H9 (cell line): Measurements from ENCODE around the gene NDRG4. TPM values are rescaled to one million over a fixed set of nuclear protein-coding genes. Genes with fewer than 3 reads are reported as not detected.

Experiments used
- DNase-seq: peaks from one replicate; pipeline ENCODE4 v3.0.0-alpha.2; 2017
- H2AFZ ChIP-seq: one replicate; pipeline ENCODE4 v1.6.1; 2013; ENCODE audit warnings: mild to moderate bottlenecking, low read length, control low read depth, moderate library complexity
- H2AK5ac ChIP-seq: 2 replicates; pipeline ENCODE4 v1.6.1; 2013; ENCODE audit warnings: low read length, control low read depth, mixed read lengths; ENCODE audit not compliant: insufficient read length
- H2BK120ac ChIP-seq: one replicate; pipeline ENCODE4 v1.6.1; 2013; ENCODE audit warnings: low read depth, mild to moderate bottlenecking, low read length, control low read depth, inconsistent platforms; ENCODE audit not compliant: poor library complexity, severe bottlenecking
- H2BK12ac ChIP-seq: 2 replicates; pipeline ENCODE4 v1.6.1; 2013; ENCODE audit warnings: low read length, control low read depth, mixed read lengths, low read depth; ENCODE audit not compliant: insufficient read length
- H2BK15ac ChIP-seq: 2 replicates; pipeline ENCODE4 v1.6.1; 2013; ENCODE audit warnings: low read depth, low read length, control low read depth
- H2BK20ac ChIP-seq: one replicate; pipeline ENCODE4 v1.6.1; 2013; ENCODE audit warnings: low read depth, mild to moderate bottlenecking, low read length, control low read depth, inconsistent platforms; ENCODE audit not compliant: poor library complexity, severe bottlenecking
- H2BK5ac ChIP-seq: 2 replicates; pipeline ENCODE4 v1.6.1; 2013; ENCODE audit warnings: low read length, control low read depth, mixed read lengths; ENCODE audit not compliant: insufficient read length
- H3K14ac ChIP-seq: 2 replicates; pipeline ENCODE4 v1.6.1; 2013; ENCODE audit warnings: low read length, control low read depth; ENCODE audit not compliant: insufficient read depth
- H3K18ac ChIP-seq: 2 replicates; pipeline ENCODE4 v1.6.1; 2013; ENCODE audit warnings: low read depth, mild to moderate bottlenecking, mixed read lengths, low read length, control low read depth; ENCODE audit not compliant: insufficient read length
- H3K23ac ChIP-seq: 2 replicates; pipeline ENCODE4 v1.6.1; 2013; ENCODE audit warnings: low read length, control low read depth, mixed read lengths, low read depth; ENCODE audit not compliant: insufficient read length
- H3K23me2 ChIP-seq: 2 replicates; pipeline ENCODE4 v1.6.1; 2013; ENCODE audit warnings: low read depth, mild to moderate bottlenecking, mixed read lengths, low read length, control low read depth; ENCODE audit not compliant: insufficient read length, poor library complexity, severe bottlenecking
- H3K27ac ChIP-seq: 2 replicates; pipeline ENCODE4 v1.5.1; 2013; ENCODE audit warnings: low read length, control low read depth, mixed read lengths, low read depth; ENCODE audit not compliant: insufficient read length
- H3K27me3 ChIP-seq: 2 replicates; pipeline ENCODE4 v1.6.1; 2013; ENCODE audit warnings: low read length, control low read depth, inconsistent platforms; ENCODE audit not compliant: insufficient read depth
- H3K4ac ChIP-seq: 2 replicates; pipeline ENCODE4 v1.6.1; 2013; ENCODE audit warnings: low read depth, mild to moderate bottlenecking, control low read depth, inconsistent platforms, low read length, moderate library complexity
- H3K4me1 ChIP-seq: 2 replicates; pipeline ENCODE4 v1.6.1; 2013; ENCODE audit warnings: low read length, control low read depth, inconsistent platforms; ENCODE audit not compliant: insufficient read depth
- H3K4me2 ChIP-seq: 2 replicates; pipeline ENCODE4 v1.6.1; 2013; ENCODE audit warnings: low read length, control low read depth, mixed read lengths; ENCODE audit not compliant: insufficient read length, insufficient read depth
- H3K56ac ChIP-seq: 2 replicates; pipeline ENCODE4 v1.6.1; 2013; ENCODE audit warnings: low read depth, mild to moderate bottlenecking, mixed read lengths, low read length, control low read depth; ENCODE audit not compliant: insufficient read length
- H3K79me1 ChIP-seq: 2 replicates; pipeline ENCODE4 v1.6.1; 2013; ENCODE audit warnings: low read depth, mild to moderate bottlenecking, moderate library complexity, low read length, control low read depth, inconsistent platforms; ENCODE audit not compliant: insufficient read depth, poor library complexity, severe bottlenecking
- H3K79me2 ChIP-seq: 2 replicates; pipeline ENCODE4 v1.6.1; 2013; ENCODE audit warnings: low read length, control low read depth, inconsistent platforms; ENCODE audit not compliant: insufficient read depth
- H3K9ac ChIP-seq: 2 replicates; pipeline ENCODE4 v1.6.1; 2013; ENCODE audit warnings: low read length, control low read depth, mixed read lengths; ENCODE audit not compliant: insufficient read length; ENCODE audit errors: extremely low read depth
- H3K9me3 ChIP-seq: one replicate; pipeline ENCODE4 v1.6.1; 2013; ENCODE audit warnings: low read depth, low read length, inconsistent platforms; ENCODE audit not compliant: control insufficient read depth
- H3T11ph ChIP-seq: one replicate; pipeline ENCODE4 v1.6.1; 2013; ENCODE audit warnings: mild to moderate bottlenecking, low read length, control low read depth, inconsistent platforms
- H4K20me1 ChIP-seq: one replicate; pipeline ENCODE4 v1.6.1; 2013; ENCODE audit not compliant: control insufficient read depth, insufficient read length, insufficient read depth
- H4K5ac ChIP-seq: 2 replicates; pipeline ENCODE4 v1.6.1; 2013; ENCODE audit warnings: low read depth, mild to moderate bottlenecking, mixed read lengths, low read length, control low read depth; ENCODE audit not compliant: insufficient read length
- H4K8ac ChIP-seq: replicated peaks from 2 replicates; pipeline ENCODE4 v1.6.1; 2013; ENCODE audit warnings: low read length, control low read depth, mixed read lengths, low read depth; ENCODE audit not compliant: insufficient read length
- H4K91ac ChIP-seq: 2 replicates; pipeline ENCODE4 v1.6.1; 2013; ENCODE audit warnings: low read depth, mild to moderate bottlenecking, moderate library complexity, mixed read lengths, low read length, control low read depth; ENCODE audit not compliant: insufficient read length
- H3K27ac Mint-ChIP-seq, 3 experiments: 2 replicates in 2 of 3; 3 replicates in 1 of 3; pipeline ENCODE4 v1.8.0; 2020 to 2021; ENCODE audit warnings: mixed read lengths in 3 of 3, mild to moderate bottlenecking in 1 of 3, moderate library complexity in 1 of 3
- H3K27me3 Mint-ChIP-seq: 2 replicates; pipeline ENCODE4 v1.8.0; 2021; ENCODE audit warnings: low read depth, mild to moderate bottlenecking, moderate library complexity, mixed read lengths
- H3K36me3 Mint-ChIP-seq, 3 experiments: 2 replicates in 2 of 3; 3 replicates in 1 of 3; pipeline ENCODE4 v1.8.0; 2020 to 2021; ENCODE audit warnings: low read depth in 3 of 3, mixed read lengths in 3 of 3; ENCODE audit not compliant: insufficient read depth in 1 of 3
- H3K4me1 Mint-ChIP-seq, 2 experiments: 2 replicates each; pipeline ENCODE4 v1.8.0; 2020; ENCODE audit warnings: mixed read lengths in 2 of 2
- H3K4me3 Mint-ChIP-seq, 2 experiments: 2 replicates in 1 of 2; 3 replicates in 1 of 2; pipeline ENCODE4 v1.8.0; 2020 to 2021; ENCODE audit warnings: mild to moderate bottlenecking in 2 of 2, mixed read lengths in 2 of 2, moderate library complexity in 1 of 2
- H3K9me3 Mint-ChIP-seq, 2 experiments: 2 replicates in 1 of 2; 3 replicates in 1 of 2; pipeline ENCODE4 v1.8.0; 2020; ENCODE audit warnings: mild to moderate bottlenecking in 2 of 2, mixed read lengths in 2 of 2, moderate library complexity in 1 of 2
- WGBS: extraction: QIAGEN DNeasy Blood & Tissue Kit; methylation state at CpG from one replicate; pipeline ENCODE4 v1.1.7; 2013; ENCODE audit warnings: missing lambda C conversion rate, low lambda C conversion rate, mixed read lengths; ENCODE audit not compliant: insufficient read length; ENCODE audit errors: extremely low coverage; 5-methylcytosine and 5-hydroxymethylcytosine counted together
- total RNA-seq: library from RNA; stranded (reverse); gene quantifications from 2 replicates; pipeline ENCODE4 v1.2.1, GENCODE V29; 2021
- TF ChIP-seq, protein P1 (sequence below): fragments of 200-600 bp; sonication (generic); conservative IDR thresholded peaks from 3 replicates; pipeline ENCODE4 v1.8.0; 2021; ENCODE audit warnings: antibody characterized with exemption, mild to moderate bottlenecking

The NDRG4 gene
- total RNA-seq, 1 experiment from 2014 or later: 18.6 TPM

DNA sequence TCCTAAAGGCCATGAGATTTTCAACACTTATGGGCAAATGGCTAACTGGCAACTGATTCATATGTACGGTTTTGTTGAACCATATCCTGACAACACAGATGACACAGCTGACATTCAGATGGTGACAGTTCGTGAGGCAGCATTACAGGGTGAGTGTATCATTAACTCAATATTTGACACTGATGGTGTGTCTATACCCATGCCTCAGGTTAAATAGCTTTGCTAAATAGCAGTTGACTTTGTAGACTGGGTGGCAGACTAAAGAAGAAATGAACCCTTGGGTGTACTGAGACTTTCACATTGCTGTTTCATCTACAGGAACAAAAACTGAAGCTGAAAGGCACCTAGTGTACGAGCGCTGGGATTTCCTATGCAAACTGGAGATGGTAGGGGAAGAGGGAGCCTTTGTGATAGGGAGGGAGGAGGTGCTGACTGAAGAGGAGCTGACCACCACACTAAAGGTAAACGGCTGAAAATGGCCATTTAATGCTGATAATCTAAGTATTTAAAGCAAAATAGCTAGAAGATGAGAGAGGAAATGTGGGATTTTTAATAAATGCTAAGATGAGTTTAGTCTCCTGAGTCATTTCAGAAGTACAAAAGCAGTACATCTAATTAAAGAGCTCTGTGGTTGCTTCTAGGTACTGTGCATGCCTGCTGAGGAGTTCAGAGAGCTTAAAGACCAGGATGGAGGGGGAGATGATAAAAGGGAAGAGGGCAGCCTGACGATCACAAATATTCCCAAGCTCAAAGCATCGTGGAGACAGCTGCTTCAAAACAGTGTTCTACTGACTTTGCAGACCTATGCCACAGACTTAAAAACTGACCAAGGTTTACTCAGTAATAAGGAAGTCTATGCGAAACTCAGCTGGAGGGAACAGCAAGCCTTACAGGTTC is 18.4 kb downstream of the NDRG4 start:
- H3K9me3 Mint-ChIP-seq: no peaks in the 10 kb centered on the region; a peak in 2 of 5 replicates
- TF ChIP-seq, protein P1, sequence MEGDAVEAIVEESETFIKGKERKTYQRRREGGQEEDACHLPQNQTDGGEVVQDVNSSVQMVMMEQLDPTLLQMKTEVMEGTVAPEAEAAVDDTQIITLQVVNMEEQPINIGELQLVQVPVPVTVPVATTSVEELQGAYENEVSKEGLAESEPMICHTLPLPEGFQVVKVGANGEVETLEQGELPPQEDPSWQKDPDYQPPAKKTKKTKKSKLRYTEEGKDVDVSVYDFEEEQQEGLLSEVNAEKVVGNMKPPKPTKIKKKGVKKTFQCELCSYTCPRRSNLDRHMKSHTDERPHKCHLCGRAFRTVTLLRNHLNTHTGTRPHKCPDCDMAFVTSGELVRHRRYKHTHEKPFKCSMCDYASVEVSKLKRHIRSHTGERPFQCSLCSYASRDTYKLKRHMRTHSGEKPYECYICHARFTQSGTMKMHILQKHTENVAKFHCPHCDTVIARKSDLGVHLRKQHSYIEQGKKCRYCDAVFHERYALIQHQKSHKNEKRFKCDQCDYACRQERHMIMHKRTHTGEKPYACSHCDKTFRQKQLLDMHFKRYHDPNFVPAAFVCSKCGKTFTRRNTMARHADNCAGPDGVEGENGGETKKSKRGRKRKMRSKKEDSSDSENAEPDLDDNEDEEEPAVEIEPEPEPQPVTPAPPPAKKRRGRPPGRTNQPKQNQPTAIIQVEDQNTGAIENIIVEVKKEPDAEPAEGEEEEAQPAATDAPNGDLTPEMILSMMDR: no peak

More for the DNA sequence above, 18.4 kb downstream of the NDRG4 start:
- Mint-ChIP-seq H3K27ac (peak overlapping the region in 2 of 3 experiments; percentile 15 to 66; a peak in 2 of 7 replicates), H3K4me1 (peaks cover 10 to 20% of the 10 kb centered on the region in 2 experiments), H3K36me3 (peaks cover 25 to 82% (median 60%) of the 10 kb centered on the region in 3 experiments; a peak in 6 of 7 replicates), H3K27me3 (no peaks in the 10 kb centered on the region; the same call in 1 of the 2 replicates), H3K4me3 (peak overlapping the region in 1 of 2 experiments; percentile 38; a peak in 1 of 5 replicates)
- H3K79me2 ChIP-seq: no peaks in the 10 kb centered on the region
- no peak overlapping the region for H3K4me2 ChIP-seq
- DNase-seq: no peak
- H4K5ac ChIP-seq: no peak overlapping the region
- no peaks in the 10 kb centered on the region for H4K20me1 ChIP-seq
- H3K23ac ChIP-seq: no peak overlapping the region
- no peak overlapping the region for H2BK20ac ChIP-seq
- no peak overlapping the region for H2AK5ac ChIP-seq
- H3K23me2 ChIP-seq: no peaks in the 10 kb centered on the region
- H4K8ac ChIP-seq: no peak overlapping the region
- no peaks in the 10 kb centered on the region for H3K27me3 ChIP-seq
- WGBS: no CpG with 5 or more reads among the region's 8 CpGs
- H3K14ac ChIP-seq: no peak overlapping the region
- H3K18ac ChIP-seq: no peak overlapping the region
- no peak overlapping the region for H2BK15ac ChIP-seq
- no peak overlapping the region for H3K56ac ChIP-seq
- no peak overlapping the region for H2BK120ac ChIP-seq
- no peaks in the 10 kb centered on the region for H3K9me3 ChIP-seq
- H3K9ac ChIP-seq: no peak overlapping the region
- H2BK12ac ChIP-seq: no peak overlapping the region
- no peak overlapping the region for H3T11ph ChIP-seq
- H3K79me1 ChIP-seq: no peaks in the 10 kb centered on the region
- H2BK5ac ChIP-seq: no peak overlapping the region
- H4K91ac ChIP-seq: no peak overlapping the region
- H2AFZ ChIP-seq: no peak overlapping the region
- H3K4me1 ChIP-seq: 0 out of 2 replicates have a peak, but pooled peaks cover 3% of the 10 kb centered on the region
- no peak overlapping the region for H3K4ac ChIP-seq
- no peak overlapping the region for H3K27ac ChIP-seq
